SK-N-SH treated with all-trans-retinoic acid at 6 μM for 48 hours (cell line): ENCODE measurements around the gene SHROOM4.

Experiments used
- ATAC-seq: fragments of 200-7000 bp; cut with Tn5 transposase; 3 replicates; pipeline ENCODE4 v1.9.1; 2020; ENCODE audit warnings: mild to moderate bottlenecking, moderate library complexity
- ARNTL ChIP-seq: fragments of 450-650 bp; formaldehyde crosslinking; IDR thresholded peaks from 2 replicates; pipeline ENCODE4 v1.5.0; 2020; ENCODE audit warnings: low read depth, mild to moderate bottlenecking, moderate library complexity, borderline replicate concordance
- BACH2 ChIP-seq: fragments of 250-450 bp; sonication (Bioruptor Pico); IDR thresholded peaks from 2 replicates; pipeline ENCODE4 v1.9.0; 2021; ENCODE audit warnings: mild to moderate bottlenecking, borderline replicate concordance
- CREB5 ChIP-seq: fragments of 250-450 bp; sonication (Bioruptor Pico); IDR thresholded peaks from 2 replicates; pipeline ENCODE4 v1.5.1; 2020; ENCODE audit warnings: low read depth, mild to moderate bottlenecking, moderate library complexity
- CSDC2 ChIP-seq: fragments of 250-450 bp; sonication (Bioruptor Pico); IDR thresholded peaks from 2 replicates; pipeline ENCODE4 v1.5.0; 2020; ENCODE audit warnings: mild to moderate bottlenecking, moderate library complexity
- ESRRG ChIP-seq: fragments of 250-450 bp; sonication (Bioruptor Pico); IDR thresholded peaks from 2 replicates; pipeline ENCODE4 v1.6.1; 2021; ENCODE audit warnings: mild to moderate bottlenecking
- GLIS3 ChIP-seq: fragments of 250-450 bp; sonication (Bioruptor Pico); IDR thresholded peaks from 2 replicates; pipeline ENCODE4 v1.5.0; 2020; ENCODE audit warnings: mild to moderate bottlenecking, moderate library complexity
- ISL1 ChIP-seq: fragments of 250-450 bp; sonication (Bioruptor Pico); IDR thresholded peaks from 2 replicates; pipeline ENCODE4 v2.1.2; 2022; ENCODE audit warnings: mild to moderate bottlenecking, moderate library complexity
- OSR1 ChIP-seq: fragments of 250-450 bp; sonication (Bioruptor Pico); IDR thresholded peaks from 2 replicates; pipeline ENCODE4 v1.8.0; 2022; ENCODE audit warnings: moderate library complexity, mild to moderate bottlenecking, inconsistent platforms
- POU6F1 ChIP-seq: fragments of 250-450 bp; sonication (Bioruptor Pico); IDR thresholded peaks from 2 replicates; pipeline ENCODE4 v1.8.0; 2021; ENCODE audit warnings: low read depth, mild to moderate bottlenecking, moderate library complexity, borderline replicate concordance
- PPARA ChIP-seq: fragments of 250-450 bp; sonication (Bioruptor Pico); IDR thresholded peaks from 2 replicates; pipeline ENCODE4 v1.5.0; 2020; ENCODE audit warnings: mild to moderate bottlenecking, borderline replicate concordance
- RARB ChIP-seq: fragments of 250-450 bp; sonication (Bioruptor Pico); IDR thresholded peaks from 2 replicates; pipeline ENCODE4 v1.8.0; 2021; ENCODE audit warnings: mild to moderate bottlenecking, moderate library complexity
- SNAI2 ChIP-seq: fragments of 250-450 bp; sonication (Bioruptor Pico); IDR thresholded peaks from 2 replicates; pipeline ENCODE4 v1.5.0; 2020; ENCODE audit warnings: mild to moderate bottlenecking, moderate library complexity
- TCF4 ChIP-seq: fragments of 250-450 bp; sonication (Bioruptor Pico); IDR thresholded peaks from 2 replicates; pipeline ENCODE4 v1.8.0; 2021; ENCODE audit warnings: mild to moderate bottlenecking, moderate library complexity, borderline replicate concordance
- TSHZ2 ChIP-seq: fragments of 250-450 bp; sonication (Bioruptor Pico); IDR thresholded peaks from 2 replicates; pipeline ENCODE4 v1.5.0; 2020; ENCODE audit warnings: mild to moderate bottlenecking, moderate library complexity
- ZC3H10 ChIP-seq: fragments of 250-450 bp; sonication (Bioruptor Pico); IDR thresholded peaks from 2 replicates; pipeline ENCODE4 v1.5.1; 2021; ENCODE audit warnings: mild to moderate bottlenecking, moderate library complexity
- ZFP3 ChIP-seq: fragments of 250-450 bp; sonication (Bioruptor Pico); IDR thresholded peaks from 2 replicates; pipeline ENCODE4 v1.5.0; 2020; ENCODE audit warnings: mild to moderate bottlenecking, moderate library complexity
- ZFP30 ChIP-seq: fragments of 450-650 bp; formaldehyde crosslinking; IDR thresholded peaks from 2 replicates; pipeline ENCODE4 v1.5.0; 2022; ENCODE audit warnings: mild to moderate bottlenecking, moderate library complexity
- ZNF565 ChIP-seq: fragments of 450-650 bp; formaldehyde crosslinking; conservative IDR thresholded peaks from 2 replicates; pipeline ENCODE4 v1.5.0; 2020; ENCODE audit warnings: low read depth, mild to moderate bottlenecking, moderate library complexity
- ZNF70 ChIP-seq: fragments of 450-650 bp; formaldehyde crosslinking; IDR thresholded peaks from 2 replicates; pipeline ENCODE4 v1.5.0; 2020; ENCODE audit warnings: mild to moderate bottlenecking, moderate library complexity
- ZNF8 ChIP-seq: fragments of 450-650 bp; formaldehyde crosslinking; IDR thresholded peaks from 2 replicates; pipeline ENCODE4 v1.5.0; 2020; ENCODE audit warnings: mild to moderate bottlenecking, moderate library complexity
- TF ChIP-seq, protein P1 (sequence below): fragments of 250-450 bp; sonication (Bioruptor Pico); IDR thresholded peaks from 2 replicates; pipeline ENCODE4 v1.8.0; 2020; ENCODE audit warnings: mild to moderate bottlenecking, moderate library complexity, borderline replicate concordance

Gene SHROOM4

DNA sequence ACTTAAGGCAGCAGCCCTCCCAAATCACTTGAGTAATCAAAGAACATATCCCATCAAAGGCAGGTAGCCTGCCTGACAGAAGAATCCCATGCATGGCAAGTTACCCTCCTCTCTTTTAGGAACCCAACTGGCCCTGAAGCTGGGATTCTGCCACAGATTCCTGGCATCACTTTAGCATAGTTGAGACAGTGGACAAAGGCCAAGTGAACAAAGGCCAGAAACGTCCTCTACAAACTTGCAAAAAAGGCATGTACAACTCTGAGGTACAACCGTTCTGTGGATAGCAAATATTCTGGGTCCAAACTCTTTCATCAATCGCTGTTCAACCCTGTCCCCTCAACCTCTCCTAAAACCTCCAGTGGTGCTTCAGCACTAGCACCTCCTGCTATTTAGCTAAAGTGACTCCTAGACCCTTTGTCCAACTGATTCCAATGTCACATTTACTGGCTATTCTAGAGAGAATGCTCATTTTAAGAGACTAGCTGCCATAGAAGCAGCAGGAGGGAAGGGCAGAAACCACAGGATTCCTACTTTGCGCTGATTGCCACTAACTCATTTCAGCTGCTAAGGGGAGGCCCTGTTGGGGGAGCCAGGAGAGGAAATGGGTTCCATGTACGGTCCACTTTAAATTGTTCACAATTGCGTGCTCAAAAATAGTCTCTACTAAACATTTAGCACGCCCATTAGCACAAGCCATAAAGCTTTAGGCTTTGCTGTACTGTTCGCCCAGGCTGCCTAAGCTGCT is 105.9 kb downstream of the SHROOM4 start (continued):
- no peak for TF ChIP-seq RARB (CRISPR knock-in tag)
- TF ChIP-seq SNAI2 (CRISPR knock-in tag), result no peak
- TF ChIP-seq ZNF565 (CRISPR knock-in tag), result no peak
- no peak for TF ChIP-seq TCF4 (CRISPR knock-in tag)

DNA sequence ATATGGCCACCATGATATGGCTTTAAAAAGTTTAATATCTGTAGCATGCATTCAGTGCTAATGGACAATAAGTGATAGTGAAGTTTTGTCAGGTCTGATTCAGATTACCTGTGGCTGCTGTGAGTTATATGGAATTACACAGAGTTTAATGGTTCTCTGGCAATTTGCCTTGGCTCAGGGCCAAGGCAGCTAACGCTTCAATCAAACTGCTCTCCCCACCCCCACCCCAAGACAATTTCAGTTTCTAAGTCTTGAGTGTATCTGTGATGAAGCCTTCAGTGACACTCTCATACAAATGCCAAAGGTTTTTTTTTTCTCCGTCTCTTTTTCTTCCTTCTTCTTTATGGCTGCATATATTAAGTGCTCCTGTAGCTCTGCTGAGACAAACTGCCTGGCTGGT is 106.6 kb downstream of the SHROOM4 start:
- no peak for TF ChIP-seq ARNTL (CRISPR knock-in tag)
- no peak for TF ChIP-seq ZFP30 (CRISPR knock-in tag)
- TF ChIP-seq TSHZ2 (CRISPR knock-in tag), result no peak
- no peak for TF ChIP-seq ZNF565 (CRISPR knock-in tag)
- TF ChIP-seq RARB (CRISPR knock-in tag), result no peak
- TF ChIP-seq ZFP3 (CRISPR knock-in tag), result no peak
- TF ChIP-seq OSR1 (CRISPR knock-in tag), result no peak
- no peak for TF ChIP-seq CSDC2 (CRISPR knock-in tag)
- ATAC-seq, result no peak

- no peak for ATAC-seq
- no peak for TF ChIP-seq BACH2 (CRISPR knock-in tag)
- no peak for TF ChIP-seq ESRRG (CRISPR knock-in tag)
- no peak for TF ChIP-seq CSDC2 (CRISPR knock-in tag)
- TF ChIP-seq TSHZ2 (CRISPR knock-in tag), result no peak
- TF ChIP-seq ARNTL (CRISPR knock-in tag), result no peak
- no peak for TF ChIP-seq RARB (CRISPR knock-in tag)
- no peak for TF ChIP-seq ISL1 (CRISPR knock-in tag)
- no peak for TF ChIP-seq ZNF70 (CRISPR knock-in tag)
- no peak for TF ChIP-seq ZC3H10
- no peak for TF ChIP-seq POU6F1
- no peak for TF ChIP-seq PPARA
- no peak for TF ChIP-seq ZFP3 (CRISPR knock-in tag)
Measured at GRCh38 chrX:50705042-50705441, 109.0 kb downstream of the SHROOM4 start.

DNA sequence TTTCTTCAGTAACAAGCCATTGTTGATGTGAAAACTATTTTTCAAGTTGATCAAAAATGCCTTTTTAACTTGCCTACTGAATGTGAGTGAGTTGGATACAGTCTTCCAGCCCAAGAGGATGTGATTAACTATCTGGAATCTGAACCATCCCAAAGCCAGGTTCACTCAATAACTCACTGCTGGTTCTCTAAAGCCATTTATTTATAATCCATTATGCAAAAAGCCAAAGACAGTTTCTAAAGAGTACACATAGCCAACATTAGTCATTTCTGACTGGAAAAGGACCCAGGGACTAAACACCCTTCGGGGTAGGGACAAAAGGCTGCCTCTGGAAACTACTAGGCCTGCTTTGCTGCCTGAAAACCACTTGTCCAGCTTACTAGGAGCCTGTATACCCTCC is 109.6 kb downstream of the SHROOM4 start:
- peak; percentile 33; the same call in 2 of the 3 replicates for ATAC-seq
- TF ChIP-seq ISL1 (CRISPR knock-in tag) (no peak), TSHZ2 (CRISPR knock-in tag) (no peak), ZNF8 (CRISPR knock-in tag) (no peak), ZNF70 (CRISPR knock-in tag) (no peak), ZNF565 (CRISPR knock-in tag) (no peak), CREB5 (no peak), ZC3H10 (no peak), SNAI2 (CRISPR knock-in tag) (no peak), ZFP30 (CRISPR knock-in tag) (no peak), GLIS3 (CRISPR knock-in tag) (no peak), BACH2 (CRISPR knock-in tag) (no peak), OSR1 (CRISPR knock-in tag) (no peak), ESRRG (CRISPR knock-in tag) (no peak), PPARA (no peak)
- TF ChIP-seq, protein P1, sequence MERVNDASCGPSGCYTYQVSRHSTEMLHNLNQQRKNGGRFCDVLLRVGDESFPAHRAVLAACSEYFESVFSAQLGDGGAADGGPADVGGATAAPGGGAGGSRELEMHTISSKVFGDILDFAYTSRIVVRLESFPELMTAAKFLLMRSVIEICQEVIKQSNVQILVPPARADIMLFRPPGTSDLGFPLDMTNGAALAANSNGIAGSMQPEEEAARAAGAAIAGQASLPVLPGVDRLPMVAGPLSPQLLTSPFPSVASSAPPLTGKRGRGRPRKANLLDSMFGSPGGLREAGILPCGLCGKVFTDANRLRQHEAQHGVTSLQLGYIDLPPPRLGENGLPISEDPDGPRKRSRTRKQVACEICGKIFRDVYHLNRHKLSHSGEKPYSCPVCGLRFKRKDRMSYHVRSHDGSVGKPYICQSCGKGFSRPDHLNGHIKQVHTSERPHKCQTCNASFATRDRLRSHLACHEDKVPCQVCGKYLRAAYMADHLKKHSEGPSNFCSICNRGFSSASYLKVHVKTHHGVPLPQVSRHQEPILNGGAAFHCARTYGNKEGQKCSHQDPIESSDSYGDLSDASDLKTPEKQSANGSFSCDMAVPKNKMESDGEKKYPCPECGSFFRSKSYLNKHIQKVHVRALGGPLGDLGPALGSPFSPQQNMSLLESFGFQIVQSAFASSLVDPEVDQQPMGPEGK (CRISPR knock-in tag), result no peak
